Gastroesophageal sphincter (tissue), 4 donors: Measurements from ENCODE around the gene LASP1. TPM values are rescaled to one million over a fixed set of nuclear protein-coding genes. Genes with fewer than 3 reads are reported as not detected.
A peak's percentile ranks its signal among the peaks of the same experiment; 100 is the strongest.

ENCODE experiments used
- ATAC-seq: fragments of 150-250 bp; one replicate; pipeline ENCODE4 v1.9.1; 2016; ENCODE audit warnings: mild to moderate bottlenecking, moderate library complexity
- H3K27ac ChIP-seq, 4 donors: fragments of 200-600 bp; sonication (generic) in 3 of 4; 1 replicate in 3 of 4; 2 replicates in 1 of 4; pipeline ENCODE4 v1.5.1; 2016 to 2019
- H3K27me3 ChIP-seq: fragments of 200-600 bp; sonication (generic); one replicate; pipeline ENCODE4 v1.5.1; 2019
- H3K36me3 ChIP-seq, 2 donors: fragments of 200-600 bp; sonication (generic); one replicate each; pipeline ENCODE4 v1.5.1; 2019; ENCODE audit warnings: control low read depth in 1 of 2
- H3K4me1 ChIP-seq, 3 donors: fragments of 200-600 bp; sonication (generic); 1 replicate in 2 of 3; 2 replicates in 1 of 3; pipeline ENCODE4 v1.5.1; 2016 to 2019; ENCODE audit warnings: control low read depth in 2 of 3
- H3K4me3 ChIP-seq, 2 donors: fragments of 200-600 bp; sonication (generic); one replicate each; pipeline ENCODE4 v1.5.1; 2019; ENCODE audit warnings: mild to moderate bottlenecking in 1 of 2, moderate library complexity in 1 of 2
- H3K9me3 ChIP-seq, 3 donors: fragments of 200-600 bp; sonication (generic); one replicate each; pipeline ENCODE4 v1.5.1; 2017 to 2019; ENCODE audit warnings: control low read depth in 2 of 3
- CTCF ChIP-seq, 4 experiments: fragments of 200-600 bp in 2 of 4; fragments of 450-650 bp in 2 of 4; sonication (generic) in 1 of 4; IDR thresholded peaks; one replicate each; pipeline ENCODE4 v1.5.1; 2017 to 2019; ENCODE audit warnings: antibody characterized with exemption in 4 of 4, mild to moderate bottlenecking in 2 of 4, moderate library complexity in 2 of 4
- EP300 ChIP-seq: sonication (generic); formaldehyde crosslinking; IDR thresholded peaks from one replicate; pipeline ENCODE4 v1.6.1; 2017; ENCODE audit warnings: antibody characterized with exemption, mild to moderate bottlenecking
- POLR2A ChIP-seq, 2 donors: fragments of 450-650 bp; IDR thresholded peaks; one replicate each; pipeline ENCODE4 v1.6.1; 2017; ENCODE audit warnings: antibody characterized with exemption in 2 of 2, mild to moderate bottlenecking in 2 of 2, moderate library complexity in 1 of 2
- POLR2AphosphoS5 ChIP-seq: sonication (generic); formaldehyde crosslinking; IDR thresholded peaks from one replicate; pipeline ENCODE4 v1.6.1; 2017; ENCODE audit warnings: antibody characterized with exemption
- WGBS, 2 donors: methylation state at CpG; one replicate each; pipeline ENCODE4 v1.1.5; 2018; ENCODE audit warnings: low coverage in 1 of 2; 5-methylcytosine and 5-hydroxymethylcytosine counted together
- total RNA-seq, 4 donors: library from RNA; depleted of rRNA; stranded (reverse); fragments of >200 nt; gene quantifications; one replicate each; pipeline ENCODE4 v1.1.0, GENCODE V29; 2016

Gene LASP1
- total RNA-seq, 4 donors from 2014 or later: 33.5 to 88.9 (median 73.6) TPM

GRCh38 chr17:38958326-38958725 lies 88.5 kb downstream of the LASP1 start:
- no peaks in the 10 kb centered on the region for H3K36me3 ChIP-seq
- H3K27me3 ChIP-seq: no peaks in the 10 kb centered on the region
- ATAC-seq: no peak
- 0% methylated on average over 1 of the region's 1 CpG for WGBS, 2 donors
- no peaks in the 10 kb centered on the region for H3K9me3 ChIP-seq
- H3K4me3 ChIP-seq: no peak overlapping the region
- H3K4me1 ChIP-seq: peaks cover 0 to 14% (median 0%) of the 10 kb centered on the region in 3 donors
- TF ChIP-seq POLR2AphosphoS5: no peak
- TF ChIP-seq CTCF (IDR thresholded peaks at IDR 0.05): no peak
- TF ChIP-seq EP300: no peak
- TF ChIP-seq POLR2A (IDR thresholded peaks at IDR 0.05): no peak
- peak overlapping the region in 3 of 4 donors; percentile 60 to 68 (median 66) for H3K27ac ChIP-seq

- ATAC-seq: no peak
- H3K27ac ChIP-seq: peak overlapping the region in 2 of 4 donors; percentile 60 to 68
- no peaks in the 10 kb centered on the region for H3K27me3 ChIP-seq
- no peak overlapping the region for H3K4me3 ChIP-seq
- no peak for TF ChIP-seq POLR2AphosphoS5
- no peak for TF ChIP-seq CTCF (IDR thresholded peaks at IDR 0.05)
- TF ChIP-seq POLR2A (IDR thresholded peaks at IDR 0.05): no peak
- TF ChIP-seq EP300: no peak
- H3K4me1 ChIP-seq: peaks cover 0 to 14% (median 0%) of the 10 kb centered on the region in 3 donors
- H3K9me3 ChIP-seq: no peaks in the 10 kb centered on the region
- no peaks in the 10 kb centered on the region for H3K36me3 ChIP-seq
Measured at GRCh38 chr17:38958756-38959155, 88.9 kb downstream of the LASP1 start.

DNA sequence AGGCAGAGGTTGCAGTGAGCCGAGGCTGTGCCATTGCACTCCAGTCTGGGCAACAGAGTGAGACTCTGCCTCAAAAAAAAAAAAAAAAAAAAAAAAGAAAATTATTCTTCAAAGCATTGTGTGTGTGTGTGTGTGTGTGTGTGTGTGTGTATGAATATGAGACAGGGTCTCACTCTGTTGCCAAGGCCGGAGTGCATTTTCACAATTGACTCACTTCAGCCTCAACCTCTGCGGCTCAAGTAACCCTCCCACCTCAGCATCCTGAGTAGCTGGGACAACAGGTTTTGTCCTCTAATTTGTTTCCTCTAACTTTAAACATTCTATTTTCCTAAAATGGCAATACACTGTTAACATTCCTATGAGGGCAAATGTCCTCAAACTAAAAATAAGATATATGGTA lies 89.7 kb downstream of the LASP1 start:
- H3K4me3 ChIP-seq: no peak overlapping the region
- peaks cover 0 to 14% (median 0%) of the 10 kb centered on the region in 3 donors for H3K4me1 ChIP-seq
- WGBS, 2 donors: 52 to 74% methylated on average over 2 to 3 of the region's 3 CpGs
- TF ChIP-seq POLR2A (IDR thresholded peaks at IDR 0.05) (no peak), CTCF (IDR thresholded peaks at IDR 0.05) (no peak), POLR2AphosphoS5 (no peak), EP300 (no peak)
- peak overlapping the region in 3 of 4 donors; percentile 49 to 68 (median 60) for H3K27ac ChIP-seq
- ATAC-seq: no peak
- no peaks in the 10 kb centered on the region for H3K27me3 ChIP-seq
- H3K36me3 ChIP-seq: no peaks in the 10 kb centered on the region
- no peaks in the 10 kb centered on the region for H3K9me3 ChIP-seq

DNA sequence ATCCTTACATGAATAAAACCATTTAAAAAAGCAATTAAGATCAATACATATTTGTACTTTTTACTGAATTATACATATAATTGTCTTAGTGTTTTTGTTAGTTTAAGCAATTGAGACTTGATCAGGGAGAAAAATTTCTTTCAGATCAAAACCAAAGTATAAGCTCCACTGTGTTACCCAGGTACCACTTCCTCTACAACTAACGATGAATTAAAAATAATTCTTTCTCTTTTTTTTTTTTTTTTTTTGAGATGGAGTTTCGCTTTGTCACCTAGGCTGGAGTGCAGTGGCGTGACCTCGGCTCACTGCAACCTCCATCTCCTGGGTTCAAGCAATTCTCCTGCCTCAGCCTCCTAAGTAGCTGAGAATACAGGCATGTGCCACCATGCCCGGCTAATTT lies 90.5 kb downstream of the LASP1 start:
- H3K4me1 ChIP-seq: peaks cover 0 to 14% (median 0%) of the 10 kb centered on the region in 3 donors
- H3K36me3 ChIP-seq: no peaks in the 10 kb centered on the region
- TF ChIP-seq POLR2A (IDR thresholded peaks at IDR 0.05) (no peak), POLR2AphosphoS5 (no peak), EP300 (no peak), CTCF (IDR thresholded peaks at IDR 0.05) (no peak)
- WGBS, 2 donors: 91 to 94% methylated on average over 4 of the region's 5 CpGs
- no peak for ATAC-seq
- no peak overlapping the region for H3K27ac ChIP-seq
- H3K9me3 ChIP-seq: no peaks in the 10 kb centered on the region
- no peaks in the 10 kb centered on the region for H3K27me3 ChIP-seq
- no peak overlapping the region for H3K4me3 ChIP-seq

DNA sequence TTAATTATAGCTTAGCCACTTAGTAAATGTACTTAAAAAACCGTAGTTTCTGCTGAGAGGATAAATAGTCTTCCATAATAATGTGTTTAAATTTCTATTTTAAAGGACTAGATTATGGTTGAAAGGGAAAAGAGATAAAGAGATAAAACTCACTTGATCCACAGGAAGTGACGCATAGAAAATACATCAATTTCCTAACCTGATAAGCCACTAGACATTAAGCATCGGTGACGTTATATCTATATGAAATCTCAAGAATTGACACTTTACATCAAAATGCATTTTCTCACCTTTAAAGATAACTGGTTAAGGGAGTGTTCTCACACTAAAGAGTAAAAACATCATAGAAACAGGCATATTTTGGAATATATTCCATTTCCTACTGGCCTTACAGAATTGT lies 91.6 kb downstream of the LASP1 start:
- Histone ChIP-seq H3K4me1 (peaks cover 0 to 14% (median 0%) of the 10 kb centered on the region in 3 donors), H3K27me3 (no peaks in the 10 kb centered on the region), H3K9me3 (no peaks in the 10 kb centered on the region), H3K36me3 (no peaks in the 10 kb centered on the region), H3K4me3 (no peak overlapping the region), H3K27ac (no peak overlapping the region)
- no peak for ATAC-seq
- 77 to 78% methylated on average over 4 of the region's 4 CpGs for WGBS, 2 donors
- TF ChIP-seq POLR2A (IDR thresholded peaks at IDR 0.05) (no peak), EP300 (no peak), CTCF (IDR thresholded peaks at IDR 0.05) (no peak), POLR2AphosphoS5 (no peak)
